ENCODE data around the gene LIX1L. TPM values are rescaled to one million over a fixed set of nuclear protein-coding genes. Genes with fewer than 3 reads are reported as not detected.

The LIX1L gene
- total and polyA plus RNA-seq, 2 experiments from 2014 or later = 39.2 to 46.4 TPM

DNA sequence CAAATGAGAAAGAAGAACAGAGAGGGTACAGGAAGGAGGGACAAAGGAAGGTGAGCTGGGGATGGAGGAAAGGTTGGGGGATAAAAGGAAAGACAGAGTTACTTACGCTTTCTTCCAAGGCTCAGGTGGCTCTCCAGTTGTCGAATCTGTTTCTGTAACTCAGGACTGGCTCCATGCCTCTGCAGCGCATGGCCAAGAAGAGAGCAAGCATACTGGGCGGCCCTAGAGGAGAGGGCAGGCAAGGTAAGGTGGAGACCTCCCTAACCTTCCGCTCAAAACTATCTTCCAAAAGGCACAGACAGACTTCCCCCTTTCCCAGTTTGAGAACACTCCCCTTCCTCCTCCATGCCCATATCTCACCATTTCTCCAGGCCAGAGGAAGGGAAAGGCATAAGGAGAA lies 40.2 kb downstream of the LIX1L start:
- TF ChIP-seq, protein P1, sequence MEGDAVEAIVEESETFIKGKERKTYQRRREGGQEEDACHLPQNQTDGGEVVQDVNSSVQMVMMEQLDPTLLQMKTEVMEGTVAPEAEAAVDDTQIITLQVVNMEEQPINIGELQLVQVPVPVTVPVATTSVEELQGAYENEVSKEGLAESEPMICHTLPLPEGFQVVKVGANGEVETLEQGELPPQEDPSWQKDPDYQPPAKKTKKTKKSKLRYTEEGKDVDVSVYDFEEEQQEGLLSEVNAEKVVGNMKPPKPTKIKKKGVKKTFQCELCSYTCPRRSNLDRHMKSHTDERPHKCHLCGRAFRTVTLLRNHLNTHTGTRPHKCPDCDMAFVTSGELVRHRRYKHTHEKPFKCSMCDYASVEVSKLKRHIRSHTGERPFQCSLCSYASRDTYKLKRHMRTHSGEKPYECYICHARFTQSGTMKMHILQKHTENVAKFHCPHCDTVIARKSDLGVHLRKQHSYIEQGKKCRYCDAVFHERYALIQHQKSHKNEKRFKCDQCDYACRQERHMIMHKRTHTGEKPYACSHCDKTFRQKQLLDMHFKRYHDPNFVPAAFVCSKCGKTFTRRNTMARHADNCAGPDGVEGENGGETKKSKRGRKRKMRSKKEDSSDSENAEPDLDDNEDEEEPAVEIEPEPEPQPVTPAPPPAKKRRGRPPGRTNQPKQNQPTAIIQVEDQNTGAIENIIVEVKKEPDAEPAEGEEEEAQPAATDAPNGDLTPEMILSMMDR (IDR thresholded peaks at IDR 0.05; ENCODE audit: low read depth, low read length) = no peak
- Histone ChIP-seq H3K27ac (no peak overlapping the region), H3K9me3 (ENCODE audit: low read depth) (no peaks in the 10 kb centered on the region), H3K36me3 (peaks cover 24% of the 10 kb centered on the region), H3K4me3 (peak overlapping the region; percentile 85), H3K27me3 (no peaks in the 10 kb centered on the region), H3K4me1 (ENCODE audit: low read depth) (peaks cover 5% of the 10 kb centered on the region)
- no peak for DNase-seq (ENCODE audit: low read depth in 1 of 2, low spot score in 1 of 2)

DNA sequence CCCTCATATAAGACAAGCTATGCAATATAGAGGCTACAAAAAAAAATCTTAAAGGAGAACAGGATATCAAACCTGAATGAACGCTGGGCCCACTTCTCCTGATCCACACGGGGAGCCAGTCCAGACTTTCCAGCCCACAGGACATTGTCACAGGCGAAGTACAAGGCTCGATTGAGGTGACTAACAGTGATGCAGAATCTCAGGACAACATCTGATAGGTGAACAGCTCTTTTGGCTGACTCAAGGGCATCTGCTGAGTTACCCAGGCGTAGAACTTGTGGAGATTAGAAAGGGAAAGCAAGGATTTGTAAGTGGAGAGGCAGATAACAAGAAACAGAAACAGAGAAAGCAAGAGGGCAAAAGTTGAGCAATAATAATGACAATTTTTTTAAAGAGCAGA lies 41.1 kb downstream of the LIX1L start:
- Histone ChIP-seq H3K4me1 (ENCODE audit: low read depth) (peaks cover 5% of the 10 kb centered on the region), H3K36me3 (peaks cover 24% of the 10 kb centered on the region), H3K9me3 (ENCODE audit: low read depth) (no peaks in the 10 kb centered on the region), H3K27ac (no peak overlapping the region), H3K4me3 (no peak overlapping the region), H3K27me3 (no peaks in the 10 kb centered on the region)
- TF ChIP-seq, protein P1 (IDR thresholded peaks at IDR 0.05; ENCODE audit: low read depth, low read length) = no peak
- DNase-seq (ENCODE audit: low read depth in 1 of 2, low spot score in 1 of 2) = no peak

DNA sequence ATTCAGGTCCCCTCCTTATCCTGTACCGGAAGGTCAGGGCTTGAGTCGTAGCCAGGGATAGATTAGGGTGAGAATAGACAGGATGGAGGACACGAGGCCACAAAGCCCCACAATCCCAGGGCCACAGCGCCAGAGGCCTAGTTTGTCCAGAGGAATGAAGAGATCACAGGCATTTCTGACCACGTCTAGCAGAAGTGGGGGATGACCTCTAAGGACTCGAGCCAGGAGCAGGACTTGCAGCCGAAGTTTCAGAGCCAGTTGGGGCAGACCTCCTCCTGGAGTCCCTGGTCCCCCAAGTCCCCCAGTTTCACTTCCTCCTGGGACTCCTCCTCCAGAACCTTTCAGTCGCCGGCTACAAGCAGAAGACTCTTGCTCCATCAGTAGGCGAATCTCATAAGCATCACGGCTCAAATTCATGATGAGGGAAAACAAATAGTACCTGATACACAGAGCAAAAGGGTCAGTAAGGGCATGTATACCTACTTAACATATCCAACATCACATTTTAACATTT lies 45.6 kb downstream of the LIX1L start:
- peaks cover 36% of the 10 kb centered on the region for H3K36me3 ChIP-seq
- DNase-seq (ENCODE audit: low read depth in 1 of 2, low spot score in 1 of 2) = no peak
- no peak overlapping the region for H3K4me3 ChIP-seq
- TF ChIP-seq, protein P1 (IDR thresholded peaks at IDR 0.05; ENCODE audit: low read depth, low read length) = no peak
- peaks cover 8% of the 10 kb centered on the region for H3K4me1 ChIP-seq (ENCODE audit: low read depth)
- no peaks in the 10 kb centered on the region for H3K9me3 ChIP-seq (ENCODE audit: low read depth)
- no peak overlapping the region for H3K27ac ChIP-seq
- H3K27me3 ChIP-seq = no peaks in the 10 kb centered on the region

DNA sequence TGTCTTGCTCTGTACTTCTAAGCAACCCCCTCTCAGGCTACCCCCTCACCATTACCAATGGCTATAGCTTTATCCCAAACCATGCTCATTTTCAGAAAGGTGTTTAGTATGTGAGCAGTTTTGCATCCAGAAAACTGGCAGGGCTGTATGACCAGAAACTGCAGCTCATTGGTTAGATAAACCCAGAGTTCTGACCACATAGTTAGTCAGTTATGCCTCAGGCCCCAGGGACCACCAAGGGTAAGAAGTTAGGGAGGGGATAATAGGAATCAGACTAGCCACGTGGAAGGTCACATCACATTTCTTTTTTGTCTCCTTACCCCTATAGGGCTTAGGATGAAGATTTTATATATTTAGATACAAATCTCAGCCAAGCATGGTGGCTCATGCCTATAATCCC lies 49.2 kb downstream of the LIX1L start:
- DNase-seq (ENCODE audit: low read depth in 1 of 2, low spot score in 1 of 2) = peak in 1 of 2 donors; percentile 49
- no peaks in the 10 kb centered on the region for H3K27me3 ChIP-seq
- H3K36me3 ChIP-seq = peaks cover 14% of the 10 kb centered on the region
- peak overlapping the region; percentile 30 for H3K27ac ChIP-seq
- TF ChIP-seq, protein P1 (IDR thresholded peaks at IDR 0.05; ENCODE audit: low read depth, low read length) = no peak
- H3K9me3 ChIP-seq (ENCODE audit: low read depth) = no peaks in the 10 kb centered on the region
- peaks cover 8% of the 10 kb centered on the region for H3K4me1 ChIP-seq (ENCODE audit: low read depth)
- H3K4me3 ChIP-seq = no peak overlapping the region

DNA sequence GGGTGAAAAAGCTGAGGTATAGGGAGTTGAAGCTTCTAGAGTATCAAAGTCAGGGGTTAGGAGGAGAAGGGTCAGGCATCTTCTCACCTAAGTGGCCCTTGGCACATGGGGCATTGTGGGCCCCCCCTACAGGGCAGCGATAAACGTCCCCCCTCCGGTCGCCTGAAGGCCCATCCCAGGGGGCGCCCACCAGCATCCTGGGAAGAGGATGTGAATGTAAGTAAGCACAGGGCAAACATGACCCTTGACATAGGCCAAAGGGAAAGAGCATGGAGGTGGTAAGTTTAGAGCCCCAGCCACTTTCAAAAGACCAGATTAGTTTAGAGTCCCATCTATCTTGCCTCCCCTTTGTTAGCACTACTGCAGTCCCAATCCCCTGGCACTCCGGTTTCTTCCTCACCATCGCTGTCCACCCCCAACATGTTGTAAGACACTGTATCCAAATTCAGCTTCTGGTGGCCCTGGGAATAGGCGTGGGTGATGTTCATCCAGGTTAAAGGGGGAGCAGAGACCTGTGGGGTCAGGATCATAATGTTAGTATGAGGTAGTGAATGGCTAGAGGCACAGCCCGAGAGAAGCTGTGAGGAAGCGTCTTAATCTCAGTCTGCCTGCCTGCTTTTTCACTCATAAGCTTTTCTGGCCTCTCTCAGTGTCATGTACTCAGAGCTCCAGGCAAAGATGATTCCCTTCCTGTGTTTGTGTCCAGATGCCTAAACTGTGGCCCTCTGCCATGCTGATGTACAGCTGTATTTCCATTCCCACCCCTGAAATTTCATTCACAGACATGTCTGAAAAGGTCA lies 50.7 kb downstream of the LIX1L start:
- TF ChIP-seq, protein P1 (IDR thresholded peaks at IDR 0.05; ENCODE audit: low read depth, low read length) = no peak
- H3K27ac ChIP-seq = no peak overlapping the region
- peaks cover 8% of the 10 kb centered on the region for H3K4me1 ChIP-seq (ENCODE audit: low read depth)
- H3K4me3 ChIP-seq = no peak overlapping the region
- H3K27me3 ChIP-seq = no peaks in the 10 kb centered on the region
- peaks cover 11% of the 10 kb centered on the region for H3K36me3 ChIP-seq
- peak in 1 of 2 donors; percentile 38 for DNase-seq (ENCODE audit: low read depth in 1 of 2, low spot score in 1 of 2)
- no peaks in the 10 kb centered on the region for H3K9me3 ChIP-seq (ENCODE audit: low read depth)

Data from cardiac muscle cell (in vitro differentiated cells and primary cell).